ENCODE results near the gene CASP5.

DNA sequence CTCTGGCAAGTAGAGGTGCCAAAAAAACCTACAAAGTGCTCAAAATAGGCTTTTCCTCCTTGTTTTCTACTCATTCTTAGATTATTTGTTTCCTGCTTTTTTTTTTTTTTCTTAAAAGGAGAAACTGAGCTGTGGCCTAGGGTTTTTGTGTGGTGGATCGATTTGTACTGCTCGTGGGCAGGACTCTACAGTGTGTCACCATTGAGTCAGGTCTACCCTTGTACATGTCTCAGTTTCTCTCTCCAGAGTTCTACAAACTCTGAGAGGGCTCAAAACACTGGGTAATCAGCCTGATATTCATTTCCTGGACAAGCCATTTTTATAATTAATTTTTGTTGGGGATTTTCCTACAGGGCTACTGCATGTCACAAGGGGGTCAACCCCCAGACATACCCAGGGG, 49.4 kb downstream of the CASP5 start:
- TF ChIP-seq, protein P1, sequence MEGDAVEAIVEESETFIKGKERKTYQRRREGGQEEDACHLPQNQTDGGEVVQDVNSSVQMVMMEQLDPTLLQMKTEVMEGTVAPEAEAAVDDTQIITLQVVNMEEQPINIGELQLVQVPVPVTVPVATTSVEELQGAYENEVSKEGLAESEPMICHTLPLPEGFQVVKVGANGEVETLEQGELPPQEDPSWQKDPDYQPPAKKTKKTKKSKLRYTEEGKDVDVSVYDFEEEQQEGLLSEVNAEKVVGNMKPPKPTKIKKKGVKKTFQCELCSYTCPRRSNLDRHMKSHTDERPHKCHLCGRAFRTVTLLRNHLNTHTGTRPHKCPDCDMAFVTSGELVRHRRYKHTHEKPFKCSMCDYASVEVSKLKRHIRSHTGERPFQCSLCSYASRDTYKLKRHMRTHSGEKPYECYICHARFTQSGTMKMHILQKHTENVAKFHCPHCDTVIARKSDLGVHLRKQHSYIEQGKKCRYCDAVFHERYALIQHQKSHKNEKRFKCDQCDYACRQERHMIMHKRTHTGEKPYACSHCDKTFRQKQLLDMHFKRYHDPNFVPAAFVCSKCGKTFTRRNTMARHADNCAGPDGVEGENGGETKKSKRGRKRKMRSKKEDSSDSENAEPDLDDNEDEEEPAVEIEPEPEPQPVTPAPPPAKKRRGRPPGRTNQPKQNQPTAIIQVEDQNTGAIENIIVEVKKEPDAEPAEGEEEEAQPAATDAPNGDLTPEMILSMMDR (IDR thresholded peaks at IDR 0.05): no peak
- no peak for TF ChIP-seq POLR2A (IDR thresholded peaks at IDR 0.05)

All from adrenal gland (tissue), 5 donors.